RKO (cell line): ENCODE results near the gene KL.

ENCODE experiments used
- DNase-seq: peaks from one replicate; pipeline ENCODE4 v3.0.0-alpha.2; 2016; ENCODE audit warnings: low spot score

KL gene

GRCh38 chr13:33111414-33112110 lies 95.3 kb downstream of the KL start:
- DNase-seq, result no peak

DNA sequence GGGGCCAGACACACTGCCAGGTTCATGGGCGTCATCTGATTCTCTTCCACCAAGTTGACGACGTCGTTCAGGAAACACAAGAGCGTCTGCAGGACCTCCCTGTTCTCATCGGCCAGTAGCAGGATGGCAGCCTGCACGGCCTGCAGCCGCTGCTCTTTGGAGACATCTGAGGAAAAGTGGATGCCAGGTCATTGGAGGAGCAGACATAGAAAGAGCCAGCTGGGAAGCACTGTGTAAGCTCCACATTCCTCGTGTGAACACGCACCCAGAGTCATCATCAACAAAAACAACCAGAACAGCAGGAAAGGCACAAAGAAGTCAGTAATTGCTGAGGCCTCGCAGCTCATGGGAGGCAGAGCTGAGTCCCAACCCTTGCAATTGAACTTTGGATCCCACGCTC lies 96.5 kb downstream of the KL start:
- no peak for DNase-seq

GRCh38 chr13:33114146-33114545 lies 97.9 kb downstream of the KL start:
- no peak for DNase-seq

- no peak for DNase-seq
Observed at GRCh38 chr13:33115274-33115673, 99.1 kb downstream of the KL start.
